Activated T-cell treated with anti-CD3 and anti-CD28 coated beads, Interleukin-2, amount 50 U/mL, for 48 hours (primary cell): Measurements from ENCODE around the gene MAFG.
A peak's percentile ranks its signal among the peaks of the same experiment; 100 is the strongest.

Experiments used
- DNase-seq, 2 experiments: peaks; one replicate each; pipeline ENCODE4 v3.0.0-alpha.2; 2020

Gene MAFG

GRCh38 chr17:81907219-81908145, 20.1 kb downstream of the MAFG start:
- no peak for DNase-seq

- peak in 1 of 2 experiments; percentile 35 for DNase-seq
Measured at GRCh38 chr17:81906476-81907218, 20.9 kb downstream of the MAFG start.

GRCh38 chr17:81905993-81906392, 21.5 kb downstream of the MAFG start:
- DNase-seq: no peak

GRCh38 chr17:81905424-81905875, 22.1 kb downstream of the MAFG start:
- DNase-seq: no peak

GRCh38 chr17:81904600-81905423, 22.7 kb downstream of the MAFG start:
- no peak for DNase-seq

GRCh38 chr17:81903896-81904599, 23.5 kb downstream of the MAFG start:
- no peak for DNase-seq

- DNase-seq: no peak
Measured at GRCh38 chr17:81903415-81903831, 24.1 kb downstream of the MAFG start.

GRCh38 chr17:81902653-81903414, 24.7 kb downstream of the MAFG start:
- no peak for DNase-seq

- DNase-seq: peak in 1 of 2 experiments; percentile 34
Measured at GRCh38 chr17:81902023-81902652, 25.4 kb downstream of the MAFG start, which contains the start of gene NPB. TSS of gene NPB (plus strand) at chr17:81902238. CDS start at chr17:81902278, 40 bp downstream.

- no peak for DNase-seq
Measured at GRCh38 chr17:81901167-81902022, 26.1 kb downstream of the MAFG start.

GRCh38 chr17:81900181-81900820, 27.2 kb downstream of the MAFG start:
- no peak for DNase-seq

- no peak for DNase-seq
Measured at GRCh38 chr17:81899514-81900166, 27.9 kb downstream of the MAFG start.

GRCh38 chr17:81898885-81899284, 28.6 kb downstream of the MAFG start:
- no peak for DNase-seq

GRCh38 chr17:81898029-81898866, 29.3 kb downstream of the MAFG start:
- DNase-seq: no peak

- no peak for DNase-seq
Measured at GRCh38 chr17:81895400-81895799, 32.1 kb downstream of the MAFG start.

GRCh38 chr17:81891303-81891552, 36.3 kb downstream of the MAFG start:
- DNase-seq: no peak

GRCh38 chr17:81890447-81891302, 36.9 kb downstream of the MAFG start:
- peak; percentile 43 to 49 for DNase-seq
